ENCODE results near the gene SRL.
"Not testable (repeated sequence)": the region's sequence is repeated elsewhere in the genome, so short reads cannot be mapped to it uniquely, and the experiment has no call there.

SRL gene

DNA sequence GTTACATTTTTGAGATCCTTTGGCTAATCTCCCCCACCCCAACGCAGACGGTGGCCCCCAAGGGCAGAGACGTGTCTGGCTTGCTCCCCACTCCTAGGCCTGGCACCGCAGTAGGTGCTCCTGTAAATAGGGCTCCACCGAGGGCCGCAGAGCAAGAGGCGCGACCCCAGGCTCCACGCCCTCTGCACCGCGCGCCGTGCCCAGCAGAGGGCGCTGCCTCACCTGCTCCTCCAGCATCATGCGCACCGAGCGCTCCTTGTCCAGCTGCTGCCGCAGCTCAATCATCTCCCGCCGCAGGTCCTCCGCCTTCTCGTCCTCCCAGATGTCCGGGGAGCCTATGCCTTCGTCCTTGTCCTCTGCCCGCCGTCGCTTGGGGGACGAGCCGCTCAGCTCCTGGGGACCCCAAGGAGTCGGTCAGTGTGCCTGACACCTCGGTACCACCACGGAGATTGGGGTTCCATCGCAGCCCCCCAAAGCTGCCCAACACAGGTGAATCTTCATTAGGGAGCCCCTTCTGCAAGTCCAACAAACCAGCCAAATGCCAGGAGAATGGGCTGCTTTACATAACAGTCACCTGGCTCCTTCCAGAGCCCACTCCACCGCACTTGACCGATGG is 19.8 kb upstream of the SRL start:
- in situ Hi-C loops (cut with MboI; ENCODE audit: low sequenced_read_pairs): no loop called here

DNA sequence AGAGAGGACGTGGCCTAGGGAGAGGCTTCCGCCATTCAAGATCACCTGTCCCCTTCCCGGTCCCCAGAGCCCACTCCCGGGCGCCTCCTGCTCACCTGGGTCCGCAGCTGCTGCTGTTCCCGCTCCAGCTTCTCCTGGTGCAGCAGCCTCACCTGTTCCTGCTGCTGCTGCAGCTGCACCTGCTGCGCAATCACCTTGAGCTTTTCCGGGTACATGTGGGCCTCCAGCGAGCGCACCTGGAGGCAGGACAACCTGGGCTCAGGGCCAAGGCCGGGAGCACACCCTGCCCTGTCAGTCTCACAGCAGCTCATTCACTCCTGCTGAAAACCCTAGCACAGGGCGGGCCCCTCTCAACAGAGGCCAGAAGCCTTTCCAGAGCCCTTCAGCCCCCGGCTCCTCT is 18.5 kb upstream of the SRL start:
- in situ Hi-C loops (cut with MboI; ENCODE audit: low sequenced_read_pairs): no loop called here

DNA sequence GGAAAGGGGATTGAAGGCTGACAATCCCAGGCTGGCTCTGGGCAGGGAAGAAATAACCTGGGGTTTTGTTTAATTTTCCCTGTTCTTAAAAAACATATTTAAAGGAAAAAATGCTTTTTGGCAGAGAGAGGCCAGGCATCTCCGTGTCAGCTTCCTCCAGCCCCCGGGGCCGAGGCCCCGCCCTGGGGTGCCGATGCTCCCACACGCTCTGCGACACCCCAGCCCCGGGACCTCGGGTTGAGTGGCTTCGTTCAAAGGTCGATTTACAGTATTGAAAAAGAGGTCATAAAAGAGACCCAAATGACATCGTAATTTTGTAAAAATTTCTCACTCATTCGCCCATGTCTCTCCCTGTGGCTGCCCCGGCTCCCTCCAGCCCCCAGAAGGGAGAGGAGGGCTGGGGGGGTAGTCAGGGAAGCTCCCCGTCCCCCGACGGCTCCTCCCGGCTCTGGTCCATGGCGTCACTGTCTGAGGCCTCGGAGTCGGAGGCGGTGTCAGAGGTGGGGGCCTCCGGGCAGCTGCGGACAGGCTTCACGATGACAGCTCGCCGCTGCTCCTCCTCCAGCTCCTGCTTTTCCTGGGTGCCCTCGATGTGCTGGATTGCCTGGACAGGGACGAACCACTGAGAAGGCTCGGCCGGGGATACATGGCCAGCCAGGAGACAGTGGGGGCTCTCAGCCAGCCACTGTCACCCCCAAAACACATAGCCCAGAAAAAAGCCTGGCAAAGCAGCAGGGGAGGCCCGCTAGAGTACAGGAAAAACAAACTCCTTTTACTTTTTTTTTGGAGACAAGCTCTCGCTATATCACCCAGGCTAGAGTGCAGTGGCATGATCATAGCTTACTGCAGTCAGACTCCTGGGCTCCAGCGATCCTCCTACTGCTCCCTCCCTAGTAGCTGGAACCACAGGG is 16.0 kb upstream of the SRL start:
- in situ Hi-C loops (cut with MboI; ENCODE audit: low sequenced_read_pairs): no loop called here

DNA sequence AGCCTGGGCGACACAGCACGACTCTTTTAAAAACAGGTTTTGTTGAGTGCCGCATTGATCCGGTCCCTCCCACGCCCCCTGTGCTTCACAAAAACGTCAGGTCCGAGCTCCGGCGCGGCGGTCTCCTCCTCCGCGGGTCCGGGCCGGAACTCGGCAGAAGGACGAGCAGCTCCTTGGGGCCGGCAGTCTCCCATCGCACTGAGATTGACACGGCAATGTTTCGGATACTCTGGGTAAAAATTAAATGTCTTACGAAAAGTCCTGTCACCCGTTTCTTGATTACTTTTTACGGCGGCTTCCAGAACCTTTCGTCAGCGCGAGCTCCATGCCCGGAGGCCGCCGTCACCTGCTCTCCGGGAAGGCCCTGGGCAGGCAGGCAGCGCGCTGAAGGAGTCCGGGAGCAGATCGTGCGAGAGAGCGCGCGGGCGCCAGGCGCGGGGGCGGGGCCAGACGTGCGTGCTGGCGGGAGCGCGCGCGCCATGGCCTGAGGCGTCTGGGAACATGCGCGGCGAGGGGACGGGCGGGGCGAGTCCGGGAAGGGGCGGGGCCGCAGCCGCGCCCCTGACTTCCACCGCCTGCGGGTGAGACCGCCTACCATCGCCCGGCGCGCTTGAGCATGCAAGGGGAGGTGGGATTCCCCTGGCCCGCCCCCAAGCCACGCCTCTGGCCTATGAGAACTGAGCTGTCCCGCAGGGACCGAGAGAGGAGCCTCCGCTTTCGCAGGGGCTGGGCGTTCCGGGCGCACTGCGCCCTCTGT is 11.7 kb upstream of the SRL start:
- in situ Hi-C loops (cut with MboI; ENCODE audit: low sequenced_read_pairs): no loop called here

DNA sequence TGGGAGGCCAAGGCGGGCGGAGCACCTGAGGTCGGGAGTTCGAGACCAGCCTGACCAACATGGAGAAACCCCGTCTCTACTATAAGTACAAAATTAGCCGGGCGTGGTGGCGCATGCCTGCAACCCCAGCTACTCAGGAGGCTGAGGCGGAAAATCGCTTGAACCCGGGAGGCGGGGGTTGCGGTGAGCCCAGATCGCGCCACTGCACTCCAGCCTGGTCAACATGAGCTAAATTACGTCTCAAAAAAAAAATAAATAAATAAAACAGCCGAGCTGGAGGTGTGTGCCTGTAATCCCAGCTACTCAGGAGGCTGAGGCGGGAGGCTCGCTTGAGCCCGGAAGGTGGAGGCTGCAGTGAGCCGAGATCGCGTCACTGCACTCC is 11.1 kb upstream of the SRL start:
- in situ Hi-C loops (cut with MboI; ENCODE audit: low sequenced_read_pairs): not testable (repeated sequence)

DNA sequence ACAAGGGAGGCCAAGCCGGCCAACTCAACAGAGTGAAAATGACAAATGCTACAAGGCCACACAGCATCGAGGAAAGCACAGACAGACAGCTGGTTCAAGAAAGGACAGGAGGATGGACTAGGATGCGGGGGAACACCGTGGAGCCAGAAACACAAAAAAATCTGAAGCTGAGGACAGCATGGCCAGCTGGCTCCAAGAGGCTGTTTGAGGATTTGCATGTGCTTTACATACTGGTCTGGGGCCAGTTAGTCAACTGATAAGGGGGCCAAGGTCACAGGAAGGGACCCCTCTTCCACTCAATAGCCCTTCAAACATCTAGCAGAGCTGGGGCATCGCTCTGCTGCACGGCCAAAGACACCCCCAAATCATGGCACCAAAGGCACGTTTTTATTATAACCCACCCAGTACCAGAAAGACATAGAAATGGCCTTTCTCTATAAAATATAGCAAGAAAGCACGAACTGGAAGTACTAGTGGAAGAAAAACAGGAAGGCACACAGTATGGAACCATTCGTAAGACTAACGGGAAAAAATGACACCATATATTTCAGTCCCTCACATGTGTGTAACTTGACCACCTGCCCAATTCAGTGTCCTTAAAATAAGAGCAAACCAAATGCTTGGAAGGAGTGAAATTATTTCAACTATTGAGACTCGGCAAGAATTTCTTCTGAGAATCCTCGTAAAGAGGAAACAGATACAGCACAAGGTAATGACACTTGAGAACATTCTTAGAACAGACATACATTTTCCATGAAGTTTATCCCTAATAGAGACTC is 7.8 kb upstream of the SRL start:
- in situ Hi-C loops (cut with MboI; ENCODE audit: low sequenced_read_pairs): no loop called here

DNA sequence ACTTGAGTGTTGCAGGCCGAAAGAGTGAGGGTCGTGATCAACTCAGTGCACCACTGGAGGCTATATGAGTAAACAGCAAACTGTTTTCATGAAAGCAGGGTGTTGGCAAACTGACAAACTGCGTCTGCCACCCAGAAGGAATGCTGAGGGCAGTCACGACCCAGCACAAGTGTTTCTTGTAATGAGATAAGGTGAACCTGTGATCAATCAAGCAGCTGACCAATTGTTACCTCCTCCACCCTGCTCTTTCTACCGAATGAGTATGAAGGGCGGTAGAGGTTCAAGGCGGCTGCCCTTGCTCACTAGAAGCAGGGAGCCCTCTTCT is 5.5 kb upstream of the SRL start:
- in situ Hi-C loops (cut with MboI; ENCODE audit: low sequenced_read_pairs): no loop called here

DNA sequence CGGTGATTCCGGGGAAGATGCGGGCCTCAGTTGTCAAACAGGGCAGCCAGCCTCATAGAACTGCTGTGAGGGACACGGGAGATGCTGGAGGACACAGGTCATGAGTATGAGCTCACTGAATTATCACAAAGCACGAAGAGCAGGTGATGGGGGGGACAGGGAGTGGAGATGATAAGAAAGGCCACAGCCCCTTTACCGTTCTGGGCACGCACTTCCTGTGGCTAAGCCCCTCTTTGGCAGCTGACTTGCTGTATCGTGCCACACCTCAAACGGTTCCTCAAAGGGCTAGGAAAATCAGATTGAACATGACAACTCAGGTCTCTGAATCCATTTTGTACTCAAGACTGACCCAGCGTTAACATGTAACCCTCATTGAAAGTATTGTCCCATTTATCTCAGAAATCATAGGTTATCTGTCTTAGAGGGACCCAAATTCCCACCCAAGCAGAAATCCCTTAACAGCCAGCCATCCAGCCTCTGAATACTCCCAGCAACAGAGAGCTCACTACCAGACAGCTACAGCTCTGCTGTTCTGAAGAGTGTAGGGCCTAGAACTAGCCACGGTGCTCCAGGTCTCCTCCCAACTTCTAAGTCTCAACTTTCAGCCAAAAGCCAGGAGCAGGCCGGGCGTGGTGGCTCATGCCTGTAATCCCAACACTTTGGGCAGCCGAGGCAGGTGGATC is 5.0 kb upstream of the SRL start:
- in situ Hi-C loops (cut with MboI; ENCODE audit: low sequenced_read_pairs): no loop called here

DNA sequence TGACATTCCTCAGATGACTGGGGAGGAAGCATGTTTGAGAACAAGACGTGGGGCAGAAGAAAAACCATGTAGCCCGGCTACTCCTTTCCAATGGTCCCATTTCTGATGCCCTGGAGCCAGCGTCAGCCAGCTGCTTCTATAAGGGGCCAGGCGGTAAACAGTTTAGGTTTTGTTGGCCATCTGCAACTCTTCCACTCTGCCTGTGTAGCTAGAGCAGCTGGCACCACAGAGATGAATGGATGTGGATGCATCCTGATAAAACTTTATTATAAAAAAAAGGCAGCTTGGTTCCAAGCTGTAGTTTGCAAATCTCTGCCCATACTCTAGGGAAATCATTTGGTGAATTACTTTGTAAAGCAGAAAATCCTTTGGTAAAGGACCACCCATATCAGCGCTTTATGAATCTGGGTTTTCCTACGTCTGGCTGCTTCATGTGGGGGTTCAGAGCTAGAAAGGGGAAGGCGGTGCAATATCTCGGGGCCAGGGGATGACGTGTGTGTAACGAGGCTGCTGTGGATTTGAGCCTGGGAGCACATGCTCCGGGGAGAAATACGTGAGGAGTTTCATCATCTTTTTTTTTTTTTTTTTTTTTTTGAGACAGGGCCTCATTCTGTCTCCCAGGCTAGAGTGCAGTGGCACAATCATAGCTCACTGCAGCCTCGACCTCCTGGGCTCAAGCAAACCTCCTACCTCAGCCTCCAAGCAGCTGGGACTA is 3.4 kb upstream of the SRL start:
- in situ Hi-C loops (cut with MboI; ENCODE audit: low sequenced_read_pairs): no loop called here

DNA sequence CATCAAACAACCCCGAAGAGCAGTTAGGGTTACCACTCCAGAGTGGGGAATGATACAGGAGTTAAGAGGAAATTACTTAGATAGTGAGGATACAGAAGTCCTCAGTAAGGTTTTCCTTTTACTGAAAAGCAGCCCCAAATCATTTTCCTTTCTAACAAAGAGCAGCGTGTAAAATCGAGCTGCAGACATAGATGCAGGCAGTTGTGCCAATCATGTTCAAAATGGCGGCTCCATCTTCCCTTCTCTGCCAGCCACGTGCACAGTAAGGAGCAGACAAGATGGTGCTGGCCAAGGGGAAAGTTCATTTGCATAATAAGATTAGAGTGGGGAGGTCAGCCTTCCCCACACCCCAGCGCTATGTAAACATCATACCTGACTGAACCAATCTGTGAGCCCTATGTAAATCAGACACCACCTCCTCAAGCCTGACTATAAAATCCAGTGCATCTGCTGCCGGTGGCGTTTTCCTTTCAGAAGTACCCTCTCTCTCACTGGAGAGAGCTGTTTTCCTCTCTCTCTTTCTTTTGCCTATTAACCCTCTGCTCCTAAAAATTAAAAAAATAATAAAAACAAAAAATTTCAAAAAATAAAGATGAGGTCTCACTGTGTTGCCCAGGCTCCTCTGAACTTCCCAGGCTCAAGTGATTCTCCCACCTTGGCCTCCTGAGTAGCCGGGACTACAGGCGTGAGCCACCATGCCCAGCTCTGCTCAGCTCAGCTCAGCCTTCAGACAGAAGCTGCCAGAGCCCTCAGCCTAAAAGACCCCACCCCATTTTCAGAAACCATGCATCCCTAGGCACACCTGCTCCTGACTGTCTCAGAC is 2.6 kb upstream of the SRL start:
- in situ Hi-C loops (cut with MboI; ENCODE audit: low sequenced_read_pairs): no loop called here

DNA sequence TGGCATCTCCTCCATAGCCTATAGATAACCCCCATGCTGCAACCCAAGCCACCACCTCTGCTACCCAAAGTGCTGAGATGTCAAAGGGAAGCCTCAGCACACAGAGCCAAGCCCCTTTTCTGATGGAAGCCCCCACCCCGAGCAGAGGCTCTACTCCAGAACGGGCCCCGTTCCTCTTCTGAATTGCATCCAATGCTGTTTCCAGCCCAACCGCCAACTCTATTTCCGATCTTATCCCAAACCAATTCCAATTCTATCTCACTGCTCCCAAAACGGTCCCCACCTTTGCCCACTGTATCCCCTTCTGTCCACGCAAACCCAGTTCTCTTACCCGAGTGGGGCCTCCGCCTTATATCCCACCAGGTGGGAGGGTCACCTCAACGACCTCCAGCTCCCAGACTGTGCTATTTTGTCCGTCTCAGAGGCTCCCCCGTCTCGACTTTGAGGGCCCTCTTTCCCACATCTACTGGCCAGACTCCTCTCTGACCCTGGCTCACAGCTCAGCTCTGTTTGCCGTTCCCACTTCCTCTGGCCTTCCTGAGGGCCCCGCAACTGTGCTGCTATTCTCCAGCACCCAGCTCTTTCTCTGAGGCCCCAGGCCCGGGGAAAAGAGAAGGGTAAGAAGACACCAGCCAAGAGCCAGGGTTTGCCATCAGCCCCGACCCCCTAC is 487 bp downstream of the SRL start:
- in situ Hi-C loops (cut with MboI; ENCODE audit: low sequenced_read_pairs): no loop called here

DNA sequence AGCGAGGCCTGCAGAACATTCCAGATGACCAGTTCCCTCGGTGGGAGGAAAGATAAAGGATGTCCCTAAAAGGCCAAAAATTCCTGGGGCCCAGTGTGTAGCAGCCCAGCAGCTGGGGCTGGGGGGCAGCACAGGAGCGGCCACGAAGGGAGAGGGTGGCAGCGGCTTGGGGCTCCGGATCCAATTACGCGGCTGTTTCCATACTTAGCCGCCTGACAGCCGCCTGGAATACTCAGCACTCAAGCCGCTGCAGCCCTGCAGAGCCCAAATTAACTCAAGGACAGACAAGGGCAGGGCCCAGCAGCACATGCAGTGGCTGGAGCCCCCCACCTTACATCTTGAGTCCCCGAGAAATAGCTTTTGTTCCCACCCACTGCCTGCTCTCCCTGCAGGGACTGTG is 1.3 kb downstream of the SRL start:
- in situ Hi-C loops (cut with MboI; ENCODE audit: low sequenced_read_pairs): no loop called here

DNA sequence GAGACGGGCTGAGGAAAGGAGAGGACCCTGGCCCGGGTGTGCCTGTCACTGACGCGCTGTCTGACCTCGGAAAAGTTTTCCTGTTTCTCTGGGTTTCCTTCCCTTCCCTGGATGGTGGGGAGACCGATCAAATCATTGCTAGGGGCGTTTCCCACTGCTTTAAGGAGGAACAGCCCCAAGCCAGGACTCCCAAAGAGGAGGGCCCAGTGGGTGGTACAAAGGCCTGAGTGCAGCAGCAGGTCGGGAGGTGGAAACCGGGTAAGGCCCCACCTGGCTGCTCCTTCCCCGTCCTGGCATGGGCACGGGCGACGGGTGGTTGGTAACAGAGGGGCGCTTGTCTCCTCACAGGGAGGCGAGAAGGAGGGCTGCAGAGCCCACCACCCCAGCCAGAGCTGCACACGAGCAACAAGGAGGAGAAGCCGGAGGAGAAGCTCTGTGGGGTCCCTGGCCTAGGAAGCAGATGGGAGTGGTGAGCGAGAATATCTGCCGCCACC is 2.2 kb downstream of the SRL start:
- in situ Hi-C loops (cut with MboI; ENCODE audit: low sequenced_read_pairs): no loop called here

DNA sequence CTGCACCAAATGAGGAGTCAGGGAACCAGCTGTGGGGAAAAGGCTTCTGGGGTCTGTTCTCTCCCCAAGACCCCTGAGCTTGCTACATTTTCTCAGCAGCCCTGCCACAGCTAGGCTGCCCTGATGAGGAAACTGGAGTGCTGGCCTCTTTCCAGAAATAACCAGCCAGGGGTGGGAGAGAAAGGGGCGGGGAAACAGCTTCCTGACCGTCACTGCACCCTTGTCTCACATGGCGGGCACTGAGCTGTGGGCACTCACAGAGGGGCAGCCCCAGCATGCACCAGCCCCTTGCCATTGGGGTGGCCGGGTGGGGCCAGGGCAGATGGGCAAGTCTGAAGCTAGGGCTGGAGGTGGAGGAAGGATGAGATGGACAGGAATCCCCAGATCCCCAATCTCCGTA is 2.9 kb downstream of the SRL start:
- in situ Hi-C loops (cut with MboI; ENCODE audit: low sequenced_read_pairs): no loop called here

DNA sequence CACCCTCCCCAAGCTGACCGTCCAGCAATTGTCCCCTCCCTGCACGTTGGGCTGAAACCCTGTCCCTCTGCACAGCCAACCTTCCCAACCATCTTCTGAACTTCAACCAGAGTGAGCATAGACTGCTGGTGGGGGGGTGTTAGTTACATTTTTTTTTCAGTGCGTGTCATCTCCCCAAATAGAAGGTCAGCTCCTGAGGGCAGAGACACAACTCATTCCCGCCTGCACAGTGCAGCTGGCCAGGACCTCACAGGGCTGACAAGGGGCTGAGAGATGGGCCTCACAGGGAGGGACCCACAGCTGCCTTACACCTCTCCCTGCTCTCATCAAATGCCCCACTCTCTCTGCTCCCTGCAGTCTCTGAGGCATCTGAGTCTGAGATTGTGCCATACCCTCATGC is 8.4 kb downstream of the SRL start:
- in situ Hi-C loops (cut with MboI; ENCODE audit: low sequenced_read_pairs): no loop called here

DNA sequence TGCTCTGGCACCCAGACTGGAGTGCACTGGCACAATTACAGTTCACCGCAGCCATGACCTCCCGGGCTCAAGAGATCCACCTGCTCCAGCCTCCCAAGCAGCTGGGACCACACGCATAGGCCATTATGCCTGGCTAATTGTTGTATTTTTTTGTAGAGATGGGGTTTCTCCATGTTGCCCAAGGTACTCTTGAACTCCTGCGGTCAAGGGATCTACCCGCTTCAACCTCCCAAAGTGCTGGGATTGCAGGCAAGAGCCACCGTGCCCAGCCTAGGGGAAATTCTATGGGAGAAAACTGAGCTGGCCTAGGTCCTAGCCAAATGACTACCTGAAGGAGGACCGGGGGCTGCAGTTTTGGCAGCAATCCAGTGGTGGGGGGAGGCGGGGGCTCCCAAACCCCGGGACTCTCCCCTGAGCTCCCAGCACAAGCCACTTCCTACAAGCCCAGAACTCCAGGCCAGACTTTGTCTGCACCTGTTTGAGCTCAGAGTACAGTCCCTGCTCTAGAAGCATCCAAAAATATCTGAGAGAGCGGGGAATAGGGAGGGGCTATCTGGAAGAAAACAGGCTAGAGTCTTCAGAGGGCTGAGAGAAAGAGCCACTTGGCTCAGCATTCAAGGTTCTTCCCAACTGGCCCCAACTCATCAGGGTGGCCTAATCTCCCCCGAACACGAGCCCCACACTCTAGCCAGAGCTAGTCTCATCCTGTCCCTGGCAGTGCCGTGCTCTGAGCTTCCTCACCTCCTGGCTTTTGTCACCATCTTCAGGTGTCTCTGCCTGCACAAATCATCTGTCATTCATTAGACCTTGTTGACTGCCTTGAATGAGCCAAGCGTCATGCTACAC is 9.1 kb downstream of the SRL start:
- in situ Hi-C loops (cut with MboI; ENCODE audit: low sequenced_read_pairs): no loop called here

DNA sequence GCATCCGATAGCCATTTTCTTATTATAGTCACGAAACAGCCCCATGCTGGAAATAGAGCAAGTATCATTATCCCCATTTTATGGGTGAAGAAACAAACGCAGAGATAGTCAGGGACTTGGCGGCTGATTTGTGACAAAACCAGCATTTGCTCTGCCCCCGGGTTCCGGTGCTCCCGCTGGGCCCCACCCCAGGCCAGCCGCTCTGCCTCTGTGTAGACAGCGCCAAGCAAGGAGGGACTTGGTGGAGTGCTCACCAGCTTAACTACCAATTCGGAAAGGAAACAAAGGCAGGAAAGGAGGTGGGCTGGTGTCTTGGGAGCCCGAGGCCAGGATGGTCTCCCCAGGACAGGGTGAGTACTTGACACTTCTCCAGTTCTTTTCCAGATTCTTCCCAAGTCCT is 10.0 kb downstream of the SRL start:
- in situ Hi-C loops (cut with MboI; ENCODE audit: low sequenced_read_pairs): no loop called here

DNA sequence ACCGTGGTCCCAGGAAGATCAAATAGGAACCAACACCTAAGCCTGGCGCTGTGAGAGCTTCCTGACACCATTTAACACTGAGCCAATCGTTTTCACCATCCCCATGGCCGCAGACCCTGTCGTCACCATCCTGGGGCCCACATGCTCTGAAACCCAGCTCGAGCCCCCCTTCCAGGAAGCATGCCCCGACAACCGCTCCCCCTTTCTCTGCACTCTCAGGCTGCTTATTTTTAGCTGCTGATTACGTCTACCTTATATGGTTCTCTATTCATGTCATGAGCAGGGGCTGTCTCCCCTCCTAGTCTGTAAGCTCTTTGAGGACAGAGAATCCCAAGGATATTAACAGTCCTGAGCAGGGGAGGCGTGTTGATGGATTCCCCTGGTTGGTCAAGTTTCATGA is 10.5 kb downstream of the SRL start:
- in situ Hi-C loops (cut with MboI; ENCODE audit: low sequenced_read_pairs): no loop called here
